Measurements from ENCODE around the gene LCP2. TPM values are rescaled to one million over a fixed set of nuclear protein-coding genes. Genes with fewer than 3 reads are reported as not detected.
A peak's percentile ranks its signal among the peaks of the same experiment; 100 is the strongest.

The LCP2 gene
- total RNA-seq, 1 donor from 2014 or later = not detected

DNA sequence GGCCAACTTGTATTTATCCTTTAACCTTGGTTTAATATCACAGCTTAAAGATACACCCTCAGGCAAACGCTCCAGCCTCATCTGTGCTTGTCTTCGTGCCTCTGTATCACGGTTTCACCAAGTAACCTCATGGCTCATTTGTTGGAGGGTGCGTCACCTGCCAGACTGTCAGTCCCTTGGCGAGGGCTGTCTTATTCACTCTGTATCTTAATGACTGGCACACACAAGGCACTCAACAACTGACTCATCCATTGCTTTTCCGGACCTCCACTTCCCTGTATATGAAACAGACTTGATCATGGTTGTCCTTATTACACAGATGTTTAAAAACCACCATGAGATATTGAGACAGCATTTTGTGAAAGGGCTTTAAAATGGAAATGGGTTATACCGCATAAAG, 28.0 kb downstream of the LCP2 start:
- no peak for DNase-seq (ENCODE audit: extremely low spot score, unreplicated experiment)
- H3K4me3 Mint-ChIP-seq = no peak overlapping the region
- peak overlapping the region; percentile 21 for H3K27ac Mint-ChIP-seq
- TF ChIP-seq, protein P1, sequence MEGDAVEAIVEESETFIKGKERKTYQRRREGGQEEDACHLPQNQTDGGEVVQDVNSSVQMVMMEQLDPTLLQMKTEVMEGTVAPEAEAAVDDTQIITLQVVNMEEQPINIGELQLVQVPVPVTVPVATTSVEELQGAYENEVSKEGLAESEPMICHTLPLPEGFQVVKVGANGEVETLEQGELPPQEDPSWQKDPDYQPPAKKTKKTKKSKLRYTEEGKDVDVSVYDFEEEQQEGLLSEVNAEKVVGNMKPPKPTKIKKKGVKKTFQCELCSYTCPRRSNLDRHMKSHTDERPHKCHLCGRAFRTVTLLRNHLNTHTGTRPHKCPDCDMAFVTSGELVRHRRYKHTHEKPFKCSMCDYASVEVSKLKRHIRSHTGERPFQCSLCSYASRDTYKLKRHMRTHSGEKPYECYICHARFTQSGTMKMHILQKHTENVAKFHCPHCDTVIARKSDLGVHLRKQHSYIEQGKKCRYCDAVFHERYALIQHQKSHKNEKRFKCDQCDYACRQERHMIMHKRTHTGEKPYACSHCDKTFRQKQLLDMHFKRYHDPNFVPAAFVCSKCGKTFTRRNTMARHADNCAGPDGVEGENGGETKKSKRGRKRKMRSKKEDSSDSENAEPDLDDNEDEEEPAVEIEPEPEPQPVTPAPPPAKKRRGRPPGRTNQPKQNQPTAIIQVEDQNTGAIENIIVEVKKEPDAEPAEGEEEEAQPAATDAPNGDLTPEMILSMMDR (conservative IDR thresholded peaks at IDR 0.05) = no peak
- H3K9me3 Mint-ChIP-seq = no peaks in the 10 kb centered on the region
- peaks cover 31% of the 10 kb centered on the region for H3K4me1 Mint-ChIP-seq (ENCODE audit: unreplicated experiment)
- peaks cover 31% of the 10 kb centered on the region for H3K27me3 Mint-ChIP-seq
- no peaks in the 10 kb centered on the region for H3K36me3 Mint-ChIP-seq

DNA sequence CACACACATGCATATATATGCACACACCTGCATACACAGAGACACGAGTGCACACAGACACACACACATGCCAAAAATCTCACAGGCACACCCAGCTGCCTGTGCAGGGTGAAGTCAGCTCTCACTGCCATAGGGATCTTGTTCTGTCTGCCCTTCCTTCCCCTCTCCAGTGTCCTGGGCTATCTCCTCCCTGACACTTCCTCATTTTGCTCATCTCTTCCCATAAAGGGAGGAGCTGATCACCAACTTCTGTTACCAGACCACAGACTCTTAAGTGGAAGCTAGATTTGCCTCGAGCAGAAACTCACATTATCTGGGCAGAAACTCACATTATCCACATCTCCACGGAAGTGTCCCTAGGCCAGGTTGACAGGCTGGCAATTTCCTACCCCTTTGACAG, 28.7 kb downstream of the LCP2 start:
- peak overlapping the region; percentile 24 for H3K4me3 Mint-ChIP-seq
- peaks cover 33% of the 10 kb centered on the region for H3K27me3 Mint-ChIP-seq
- H3K36me3 Mint-ChIP-seq = no peaks in the 10 kb centered on the region
- no peaks in the 10 kb centered on the region for H3K9me3 Mint-ChIP-seq
- TF ChIP-seq, protein P1 (conservative IDR thresholded peaks at IDR 0.05) = no peak
- H3K27ac Mint-ChIP-seq = peak overlapping the region; percentile 26
- H3K4me1 Mint-ChIP-seq (ENCODE audit: unreplicated experiment) = peaks cover 37% of the 10 kb centered on the region
- DNase-seq (ENCODE audit: extremely low spot score, unreplicated experiment) = no peak

DNA sequence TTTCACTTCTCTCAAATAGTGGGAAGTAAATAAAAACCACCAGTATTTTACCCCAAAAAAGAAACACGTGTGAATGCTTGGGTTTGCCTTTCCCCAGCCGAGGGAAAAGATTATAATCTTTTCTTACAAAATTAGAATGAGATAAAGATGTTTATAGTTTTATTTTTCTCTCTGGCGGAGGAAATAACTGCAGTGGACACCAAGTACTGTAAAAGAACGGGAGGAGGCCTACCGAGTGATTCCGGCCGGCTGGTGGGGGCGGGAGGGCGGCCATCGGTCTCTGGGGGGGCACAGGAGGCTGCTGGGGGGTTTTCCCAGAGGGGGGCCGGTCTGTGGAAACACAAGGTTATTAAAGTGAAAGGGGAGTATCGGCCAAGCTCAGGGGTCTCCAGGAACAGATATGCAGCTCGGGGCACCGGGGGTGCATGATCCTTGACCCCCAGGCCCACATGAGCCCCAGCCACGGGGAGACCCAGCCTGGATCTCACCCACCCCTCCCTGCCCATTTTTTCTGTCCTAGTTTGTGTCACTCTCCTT, 29.4 kb downstream of the LCP2 start:
- H3K27ac Mint-ChIP-seq = peak overlapping the region; percentile 26
- H3K4me1 Mint-ChIP-seq (ENCODE audit: unreplicated experiment) = peaks cover 37% of the 10 kb centered on the region
- TF ChIP-seq, protein P1 (conservative IDR thresholded peaks at IDR 0.05) = peak; percentile 34
- H3K4me3 Mint-ChIP-seq = no peak overlapping the region
- no peaks in the 10 kb centered on the region for H3K9me3 Mint-ChIP-seq
- peaks cover 40% of the 10 kb centered on the region for H3K27me3 Mint-ChIP-seq
- H3K36me3 Mint-ChIP-seq = no peaks in the 10 kb centered on the region
- DNase-seq (ENCODE audit: extremely low spot score, unreplicated experiment) = no peak

DNA sequence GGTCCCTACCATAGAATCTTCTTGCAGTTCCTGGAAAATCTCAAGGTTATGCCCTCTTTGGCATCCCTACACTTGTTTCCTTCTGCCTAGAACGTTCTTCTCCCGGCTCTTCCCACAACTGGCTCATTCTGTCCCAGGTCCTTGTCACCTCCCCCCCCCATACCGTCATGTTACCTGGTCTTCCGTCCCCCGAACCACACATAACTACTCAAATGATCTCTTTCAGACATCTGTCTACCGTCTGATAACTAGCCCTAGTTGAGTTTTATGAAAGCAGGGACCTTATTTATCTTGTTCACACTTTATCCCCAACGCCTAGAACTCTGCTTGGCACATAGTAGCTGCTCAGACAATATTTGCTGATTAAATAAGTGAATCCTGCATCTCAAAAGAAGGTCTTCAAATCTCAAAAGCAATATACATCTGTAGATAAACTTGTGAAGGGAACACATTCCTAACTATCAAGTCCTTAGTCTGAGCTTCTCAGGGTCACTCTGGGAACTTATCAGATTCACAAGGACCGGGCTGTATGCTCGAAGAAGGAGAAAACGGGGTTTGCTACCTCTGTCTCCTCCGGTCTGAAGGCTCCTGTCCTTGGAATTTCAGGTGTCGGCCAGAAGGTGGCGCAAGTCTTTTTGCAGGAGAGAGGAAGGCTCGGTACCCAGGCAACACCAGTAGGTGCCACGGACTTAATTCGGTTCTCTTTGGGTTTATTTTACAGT, 30.0 kb downstream of the LCP2 start:
- peak; percentile 74 for DNase-seq (ENCODE audit: extremely low spot score, unreplicated experiment)
- Mint-ChIP-seq H3K27ac (no peak overlapping the region), H3K4me3 (no peak overlapping the region), H3K36me3 (no peaks in the 10 kb centered on the region), H3K4me1 (ENCODE audit: unreplicated experiment) (peaks cover 39% of the 10 kb centered on the region), H3K27me3 (peaks cover 43% of the 10 kb centered on the region), H3K9me3 (no peaks in the 10 kb centered on the region)
- TF ChIP-seq, protein P1 (conservative IDR thresholded peaks at IDR 0.05) = peak; percentile 90

DNA sequence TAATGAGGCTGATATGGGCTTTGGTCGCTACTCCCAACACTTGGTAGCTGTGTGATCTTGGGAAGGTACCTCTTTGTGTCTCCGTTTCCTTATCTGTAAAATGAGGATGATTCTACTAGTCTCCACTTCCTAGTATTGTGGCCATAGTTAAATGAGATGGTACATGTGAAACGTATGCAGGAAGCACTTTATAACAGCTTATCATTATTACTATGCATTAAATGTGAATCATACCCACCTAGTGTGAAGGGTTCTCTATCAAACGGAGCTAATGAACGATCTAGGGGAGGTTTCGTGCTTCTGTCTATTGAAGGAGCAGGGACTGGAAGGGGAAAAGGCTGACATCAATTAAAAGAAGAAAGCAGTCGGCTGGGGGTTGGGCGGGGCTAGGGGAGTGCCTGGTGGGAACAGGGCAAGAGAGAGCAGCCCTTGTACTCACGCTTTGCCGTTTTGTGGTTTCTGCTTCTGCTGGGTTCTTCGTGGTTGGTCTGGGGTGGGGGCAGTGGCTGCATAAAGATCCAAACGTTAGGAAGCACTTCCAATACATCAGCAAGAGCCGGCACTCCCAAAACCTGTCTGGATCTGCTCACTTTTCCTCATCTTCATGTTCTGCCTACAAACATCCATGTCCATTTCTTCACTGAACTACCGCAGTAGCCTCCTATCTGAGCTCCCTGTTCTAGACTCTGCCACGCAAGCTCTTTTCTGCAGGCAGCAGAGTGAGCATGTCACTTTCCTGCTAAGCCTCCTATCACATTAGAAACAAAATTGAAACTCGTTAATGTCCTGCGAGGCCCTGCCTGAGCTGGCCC, 30.8 kb downstream of the LCP2 start:
- no peak overlapping the region for H3K27ac Mint-ChIP-seq
- peaks cover 45% of the 10 kb centered on the region for H3K27me3 Mint-ChIP-seq
- DNase-seq (ENCODE audit: extremely low spot score, unreplicated experiment) = no peak
- no peak overlapping the region for H3K4me3 Mint-ChIP-seq
- TF ChIP-seq, protein P1 (conservative IDR thresholded peaks at IDR 0.05) = no peak
- no peaks in the 10 kb centered on the region for H3K36me3 Mint-ChIP-seq
- H3K4me1 Mint-ChIP-seq (ENCODE audit: unreplicated experiment) = peaks cover 37% of the 10 kb centered on the region
- H3K9me3 Mint-ChIP-seq = no peaks in the 10 kb centered on the region

Measured in type B pancreatic cell (in vitro differentiated cells).